HCT116 (cell line): ENCODE data around the gene TMUB1. TPM values are rescaled to one million over a fixed set of nuclear protein-coding genes. Genes with fewer than 3 reads are reported as not detected.

ENCODE experiments used
- ATAC-seq: fragments of 200-7000 bp; cut with Tn5 transposase; 2 replicates; pipeline ENCODE4 v1.9.1; 2020; ENCODE audit warnings: mild to moderate bottlenecking, moderate library complexity
- BruUV-seq: library from RNA; stranded (reverse); fragments of 400-500 nt; replicated peaks from 2 replicates; lab custom pipeline; 2021; lab: Mats Ljungman, UMichigan
- CTCF ChIA-PET: fragments of 300-600 bp; sonication (Branson Sonifier 250); formaldehyde crosslinking; loops from one replicate; lab custom pipeline; 2021; ENCODE audit warnings: antibody characterized with exemption; lab: Charles Lee
- POLR2A ChIA-PET: fragments of 300-600, 350-600 bp; sonication (Branson Sonifier 250); formaldehyde crosslinking; loops from one replicate; lab custom pipeline; 2021; ENCODE audit warnings: antibody characterized with exemption; lab: Charles Lee
- RAD21 ChIA-PET, 2 experiments: fragments of 300-600 bp; sonication (Branson Sonifier 250); formaldehyde crosslinking; loops; one replicate each; lab custom pipeline; 2023; ENCODE audit warnings: low total read pairs in 2 of 2; ENCODE audit not compliant: uncharacterized antibody in 2 of 2, unreplicated experiment in 2 of 2, low non-redundant PET in 1 of 2; lab: Charles Lee
- DNase-seq: peaks from one replicate; pipeline ENCODE4 v3.0.0-alpha.2; 2010; ENCODE audit warnings: low read depth, low spot score
- H2AFZ ChIP-seq: fragments of 200-600 bp; shearing (Covaris generic), sonication (generic); 2 replicates; pipeline ENCODE4 v1.6.1; 2017; ENCODE audit warnings: low read depth, mixed run types, mixed read lengths, antibody characterized with exemption, low read length; ENCODE audit not compliant: poor library complexity, severe bottlenecking
- H3K27ac ChIP-seq: 2 replicates; pipeline ENCODE4 v1.5.1; 2012; ENCODE audit warnings: low read depth, low read length
- H3K27me3 ChIP-seq: fragments of 200-600 bp; sonication (generic); 2 replicates; pipeline ENCODE4 v1.6.1; 2016; ENCODE audit warnings: mixed run types, low read length, mixed read lengths; ENCODE audit not compliant: insufficient read depth
- H3K36me3 ChIP-seq, 2 experiments: fragments of 200-500 bp in 1 of 2; fragments of 200-600 bp in 1 of 2; sonication (Bioruptor generic) in 1 of 2; sonication (generic) in 1 of 2; 2 replicates each; pipeline versions ENCODE4 v1.5.1 to v1.6.1; 2014 to 2016; ENCODE audit warnings: low read length in 2 of 2, inconsistent platforms in 1 of 2, mixed read lengths in 1 of 2, mixed run types in 1 of 2; ENCODE audit not compliant: insufficient read depth in 2 of 2, control insufficient read depth in 1 of 2
- H3K4me1 ChIP-seq, 2 experiments: fragments of 200-600 bp in 1 of 2; sonication (generic) in 1 of 2; 2 replicates each; pipeline versions ENCODE4 v1.5.1 to v1.6.1; 2012 to 2017; ENCODE audit warnings: low read length in 2 of 2, inconsistent platforms in 1 of 2, mild to moderate bottlenecking in 1 of 2, mixed read lengths in 1 of 2, mixed run types in 1 of 2, moderate library complexity in 1 of 2; ENCODE audit not compliant: insufficient read depth in 2 of 2, control insufficient read depth in 1 of 2
- H3K4me2 ChIP-seq: fragments of 200-600 bp; sonication (generic); 2 replicates; pipeline ENCODE4 v1.6.1; 2017; ENCODE audit warnings: mixed run types, low read length, mixed read lengths
- H3K4me3 ChIP-seq, 2 experiments: fragments of 200-600 bp in 1 of 2; sonication (generic) in 1 of 2; replicated peaks in 1 of 2; 2 replicates each; pipeline ENCODE4 v1.5.1; 2011 to 2016; ENCODE audit warnings: low read length in 2 of 2, control low read depth in 1 of 2, low read depth in 1 of 2, mild to moderate bottlenecking in 1 of 2, mixed read lengths in 1 of 2, mixed run types in 1 of 2
- H3K79me2 ChIP-seq: fragments of 200-600 bp; sonication (generic); 2 replicates; pipeline ENCODE4 v1.6.1; 2017; ENCODE audit warnings: mild to moderate bottlenecking, mixed run types, low read length, moderate library complexity, mixed read lengths; ENCODE audit not compliant: insufficient read depth
- H3K9ac ChIP-seq: fragments of 200-600 bp; sonication (generic); 2 replicates; pipeline ENCODE4 v1.6.1; 2016; ENCODE audit warnings: low read length, mixed read lengths
- H3K9me2 ChIP-seq: fragments of 200-600 bp; sonication (generic), shearing (Covaris generic); 2 replicates; pipeline ENCODE4 v1.6.1; 2017; ENCODE audit warnings: mixed run types, mild to moderate bottlenecking, moderate library complexity; ENCODE audit not compliant: insufficient read depth
- H3K9me3 ChIP-seq, 2 experiments: fragments of 200-500 bp in 1 of 2; fragments of 200-600 bp in 1 of 2; sonication (Bioruptor generic) in 1 of 2; sonication (generic) in 1 of 2; 2 replicates each; pipeline ENCODE4 v1.6.1; 2014 to 2017; ENCODE audit warnings: low read length in 2 of 2, mixed read lengths in 2 of 2, inconsistent platforms in 1 of 2, low read depth in 1 of 2, mild to moderate bottlenecking in 1 of 2, mixed run types in 1 of 2, moderate library complexity in 1 of 2; ENCODE audit not compliant: control insufficient read depth in 1 of 2, insufficient read depth in 1 of 2
- H4K20me1 ChIP-seq: fragments of 200-600 bp; sonication (generic), shearing (Covaris generic); 2 replicates; pipeline ENCODE4 v1.6.1; 2017; ENCODE audit warnings: mixed run types, mild to moderate bottlenecking, moderate library complexity; ENCODE audit not compliant: insufficient read depth
- CEBPB ChIP-seq: IDR thresholded peaks from 2 replicates; pipeline ENCODE4 v1.6.1; 2012; ENCODE audit warnings: low read depth
- POLR2AphosphoS5 ChIP-seq: IDR thresholded peaks from 2 replicates; pipeline ENCODE4 v1.6.1; 2011; ENCODE audit warnings: mild to moderate bottlenecking, low read depth, low read length, moderate library complexity
- intact Hi-C: fragments of 100-400 bp; cut with micrococcal nuclease; formaldehyde crosslinking; loops from 2 replicates; pipeline ENCODE4 v1.10.0; 2022
- total RNA-seq: library from RNA; stranded (reverse); gene quantifications from one replicate; pipeline ENCODE4 v1.2.1, GENCODE V29; 2021; ENCODE audit not compliant: unreplicated experiment
- TF ChIP-seq, protein P1 (sequence below): IDR thresholded peaks from 2 replicates; pipeline ENCODE4 v1.6.1; 2012
- TF ChIP-seq, protein P2 (sequence below), 3 experiments: fragments of 200-600 bp in 1 of 3; sonication (generic) in 1 of 3; IDR thresholded peaks in 2 of 3; conservative IDR thresholded peaks in 1 of 3; 2 replicates each; pipeline ENCODE4 v1.5.1; 2012 to 2017; ENCODE audit warnings: low read depth in 2 of 3, low read length in 2 of 3, antibody characterized with exemption in 1 of 3, borderline replicate concordance in 1 of 3, control low read depth in 1 of 3, mild to moderate bottlenecking in 1 of 3, mixed read lengths in 1 of 3, mixed run types in 1 of 3, moderate library complexity in 1 of 3; ENCODE audit not compliant: insufficient read depth in 1 of 3

The TMUB1 gene
- total RNA-seq, 1 experiment from 2014 or later = 75.8 TPM

DNA sequence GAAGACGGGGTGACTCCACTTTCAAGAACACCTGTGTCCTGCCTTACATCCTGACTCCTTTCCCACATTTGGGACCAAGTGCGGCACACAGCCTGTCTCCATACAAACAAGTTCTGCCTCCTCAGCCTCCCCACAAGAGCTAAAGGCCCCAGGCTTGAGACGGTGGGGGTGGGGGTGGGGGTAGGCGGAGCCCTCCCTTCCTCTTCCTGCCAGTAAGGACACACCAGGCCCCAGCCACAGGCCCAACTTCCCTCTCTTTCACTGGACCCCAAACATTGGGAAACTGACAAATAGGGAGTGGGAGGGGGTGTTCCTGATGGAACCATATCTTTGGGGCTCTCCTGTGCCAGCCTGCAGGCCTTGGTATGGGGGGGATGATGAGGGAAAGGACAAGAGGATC lies 30.2 kb downstream of the TMUB1 start:
- no peak overlapping the region for H3K4me2 ChIP-seq
- peaks cover 5 to 8% of the 10 kb centered on the region in 2 experiments; a peak in 3 of 4 replicates for H3K4me1 ChIP-seq
- intact Hi-C loops = no loop called here
- CTCF ChIA-PET = no interaction called here
- no peak overlapping the region for H2AFZ ChIP-seq
- no peak overlapping the region for H3K9ac ChIP-seq
- RAD21 ChIA-PET = no interaction called here
- no peak overlapping the region for H3K27ac ChIP-seq
- H3K27me3 ChIP-seq = no peaks in the 10 kb centered on the region
- POLR2A ChIA-PET = no interaction called here
- no peak for ATAC-seq
- H3K4me3 ChIP-seq = no peak overlapping the region
- no TSS peak for BruUV-seq
- DNase-seq = no peak
- H4K20me1 ChIP-seq = no peaks in the 10 kb centered on the region
- no peak for TF ChIP-seq POLR2AphosphoS5
- TF ChIP-seq, all 23 proteins: peak for 0
- Histone ChIP-seq H3K79me2 (no peaks in the 10 kb centered on the region), H3K9me3 (no peaks in the 10 kb centered on the region), H3K36me3 (no peaks in the 10 kb centered on the region), H3K9me2 (no peaks in the 10 kb centered on the region)

DNA sequence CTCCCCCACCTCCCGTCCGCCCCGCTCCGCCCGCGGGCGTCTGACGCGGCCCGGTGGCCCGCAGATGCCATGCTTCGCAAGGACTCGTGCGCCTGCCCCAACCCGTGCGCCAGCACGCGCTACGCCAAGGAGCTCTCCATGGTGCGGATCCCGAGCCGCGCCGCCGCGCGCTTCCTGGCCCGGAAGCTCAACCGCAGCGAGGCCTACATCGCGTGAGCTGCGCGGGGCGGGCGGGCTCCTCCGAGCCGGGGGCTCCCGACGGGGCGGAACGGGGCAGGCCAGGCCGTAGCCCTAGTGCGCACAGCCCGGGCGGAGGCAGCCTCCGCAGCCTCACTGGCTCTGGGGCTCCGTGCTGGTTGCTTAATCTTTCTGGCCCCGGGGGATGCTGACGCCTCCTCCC lies 32.2 kb downstream of the TMUB1 start:
- Histone ChIP-seq H3K9ac (no peak overlapping the region), H3K27me3 (no peaks in the 10 kb centered on the region), H3K79me2 (no peaks in the 10 kb centered on the region), H3K9me2 (no peaks in the 10 kb centered on the region), H2AFZ (no peak overlapping the region), H3K36me3 (no peaks in the 10 kb centered on the region), H3K4me1 (no peaks in the 10 kb centered on the region), H3K9me3 (no peaks in the 10 kb centered on the region), H4K20me1 (no peaks in the 10 kb centered on the region), H3K27ac (no peak overlapping the region), H3K4me2 (no peak overlapping the region), H3K4me3 (no peak overlapping the region)
- ChIA-PET POLR2A (interaction anchor here (0.7 kb wide), 1 partner anchor 20 kb away, joined by 3 read pairs; no protein-coding TSS in a partner anchor), CTCF (no interaction called here), RAD21 (no interaction called here)
- BruUV-seq = no TSS peak
- intact Hi-C loops = no loop called here
- TF ChIP-seq, protein P1, sequence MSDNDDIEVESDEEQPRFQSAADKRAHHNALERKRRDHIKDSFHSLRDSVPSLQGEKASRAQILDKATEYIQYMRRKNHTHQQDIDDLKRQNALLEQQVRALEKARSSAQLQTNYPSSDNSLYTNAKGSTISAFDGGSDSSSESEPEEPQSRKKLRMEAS = no peak
- TF ChIP-seq CEBPB = no peak
- TF ChIP-seq, protein P2, sequence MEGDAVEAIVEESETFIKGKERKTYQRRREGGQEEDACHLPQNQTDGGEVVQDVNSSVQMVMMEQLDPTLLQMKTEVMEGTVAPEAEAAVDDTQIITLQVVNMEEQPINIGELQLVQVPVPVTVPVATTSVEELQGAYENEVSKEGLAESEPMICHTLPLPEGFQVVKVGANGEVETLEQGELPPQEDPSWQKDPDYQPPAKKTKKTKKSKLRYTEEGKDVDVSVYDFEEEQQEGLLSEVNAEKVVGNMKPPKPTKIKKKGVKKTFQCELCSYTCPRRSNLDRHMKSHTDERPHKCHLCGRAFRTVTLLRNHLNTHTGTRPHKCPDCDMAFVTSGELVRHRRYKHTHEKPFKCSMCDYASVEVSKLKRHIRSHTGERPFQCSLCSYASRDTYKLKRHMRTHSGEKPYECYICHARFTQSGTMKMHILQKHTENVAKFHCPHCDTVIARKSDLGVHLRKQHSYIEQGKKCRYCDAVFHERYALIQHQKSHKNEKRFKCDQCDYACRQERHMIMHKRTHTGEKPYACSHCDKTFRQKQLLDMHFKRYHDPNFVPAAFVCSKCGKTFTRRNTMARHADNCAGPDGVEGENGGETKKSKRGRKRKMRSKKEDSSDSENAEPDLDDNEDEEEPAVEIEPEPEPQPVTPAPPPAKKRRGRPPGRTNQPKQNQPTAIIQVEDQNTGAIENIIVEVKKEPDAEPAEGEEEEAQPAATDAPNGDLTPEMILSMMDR (IDR thresholded peaks at IDR 0.05 in 2 of 3, conservative IDR thresholded peaks at IDR 0.05 in 1 of 3; ENCODE audit: borderline replicate concordance in 1 of 3, insufficient read depth in 1 of 3, low read depth in 2 of 3, low read length in 2 of 3) = no peak
- DNase-seq (no peak), ATAC-seq (no peak)
